HG02610 (cell line): ENCODE results near the gene RBP2.

ENCODE experiments used
- ATAC-seq: cut with Tn5 transposase; IDR thresholded peaks from one replicate; pipeline ENCODE4 v1.9.1; 2021; ENCODE audit warnings: mild to moderate bottlenecking, moderate library complexity; ENCODE audit not compliant: unreplicated experiment

RBP2 gene

DNA sequence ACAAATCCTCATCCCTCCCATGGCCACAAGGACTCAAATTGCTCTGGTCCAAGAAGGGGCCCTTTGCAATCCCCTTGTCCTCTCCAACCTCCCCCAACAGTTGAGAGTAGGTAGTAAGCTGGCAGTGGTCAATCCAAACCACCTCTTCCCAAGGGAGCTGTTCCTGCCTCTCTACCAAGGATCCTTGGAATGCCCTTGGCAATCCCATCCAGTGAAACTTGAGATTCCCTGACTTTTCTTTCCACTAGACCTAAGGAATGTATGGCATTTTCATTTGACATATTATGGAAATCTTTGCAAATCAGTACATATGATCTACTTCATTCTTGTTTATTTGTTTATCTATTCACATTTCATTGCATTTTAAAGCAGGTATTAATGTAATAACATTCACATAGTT lies 4.8 kb upstream of the RBP2 start:
- ATAC-seq, result no peak

- no peak for ATAC-seq
Measured at GRCh38 chr3:139480585-139480984, 4.3 kb upstream of the RBP2 start.

GRCh38 chr3:139477710-139478640 lies 1.7 kb upstream of the RBP2 start:
- no peak for ATAC-seq

- ATAC-seq, result no peak
Measured at GRCh38 chr3:139473155-139473771, 3.1 kb downstream of the RBP2 start.

DNA sequence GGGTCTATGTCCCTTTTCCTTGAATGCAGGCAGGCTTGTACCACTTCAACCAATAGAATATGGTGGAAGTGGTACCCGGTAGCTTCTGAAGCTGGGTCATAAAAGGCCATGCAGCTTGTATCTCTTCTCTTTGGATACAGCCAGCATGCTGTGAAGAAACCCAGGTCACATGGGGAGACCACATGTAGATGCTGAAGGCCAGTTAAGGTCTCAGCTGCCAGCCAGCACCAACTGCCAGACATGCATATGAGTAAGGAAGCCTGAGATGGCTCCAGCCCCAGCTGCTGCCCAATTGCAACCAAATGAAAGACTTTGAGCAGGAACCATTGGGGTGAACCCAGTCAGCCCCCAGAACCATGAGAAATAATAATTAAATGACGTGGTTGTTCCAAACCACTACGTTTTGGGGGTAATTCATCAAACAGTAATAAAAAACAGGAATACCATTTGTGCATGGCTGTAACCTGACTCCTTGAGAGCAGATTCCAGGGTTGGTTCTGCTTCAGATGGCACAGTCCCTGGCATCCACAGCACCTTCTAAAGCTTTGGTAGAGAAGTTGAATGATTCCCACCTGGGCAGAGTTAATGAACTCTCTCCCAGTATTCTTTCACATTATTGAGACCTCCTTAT lies 3.8 kb downstream of the RBP2 start:
- ATAC-seq, result no peak

DNA sequence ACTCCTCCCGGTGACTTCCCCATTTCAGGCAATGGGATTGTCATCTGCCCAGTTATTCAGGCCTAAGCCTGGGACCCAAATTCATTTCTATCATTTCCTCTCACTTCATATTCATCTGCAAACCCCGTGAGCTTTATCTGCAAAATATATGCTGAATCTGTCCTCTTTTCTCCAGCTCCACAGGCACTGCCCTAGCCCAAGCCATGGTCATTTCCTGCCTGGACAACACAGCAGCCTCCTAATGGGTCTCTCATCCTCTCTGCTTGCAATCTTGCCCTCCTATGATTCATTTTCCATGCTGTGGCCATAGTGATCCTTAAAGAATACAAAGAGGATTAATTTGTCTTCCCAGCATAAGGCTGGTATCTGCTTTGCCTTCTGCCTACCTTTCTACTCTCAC lies 6.1 kb downstream of the RBP2 start:
- no peak for ATAC-seq

DNA sequence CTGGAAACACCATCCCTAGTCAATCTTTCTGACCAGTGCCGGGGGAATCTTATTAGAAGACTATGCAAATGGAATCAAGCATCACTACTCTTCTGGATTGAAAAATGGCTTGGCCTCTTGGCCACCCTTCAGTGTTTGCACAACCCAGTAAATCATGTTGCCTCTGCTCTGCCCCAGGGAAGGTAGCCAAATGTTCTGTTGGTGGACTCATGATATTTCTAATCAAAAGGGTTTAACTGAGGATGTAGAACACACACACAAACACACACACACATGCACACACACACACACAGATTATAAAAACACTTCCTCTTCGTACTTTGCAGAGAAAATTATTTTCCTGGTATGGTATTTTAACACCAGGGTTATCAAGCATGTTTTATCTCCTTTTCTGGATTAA lies 7.9 kb downstream of the RBP2 start:
- no peak for ATAC-seq

- no peak for ATAC-seq
Measured at GRCh38 chr3:139466360-139466759, 10.0 kb downstream of the RBP2 start.

DNA sequence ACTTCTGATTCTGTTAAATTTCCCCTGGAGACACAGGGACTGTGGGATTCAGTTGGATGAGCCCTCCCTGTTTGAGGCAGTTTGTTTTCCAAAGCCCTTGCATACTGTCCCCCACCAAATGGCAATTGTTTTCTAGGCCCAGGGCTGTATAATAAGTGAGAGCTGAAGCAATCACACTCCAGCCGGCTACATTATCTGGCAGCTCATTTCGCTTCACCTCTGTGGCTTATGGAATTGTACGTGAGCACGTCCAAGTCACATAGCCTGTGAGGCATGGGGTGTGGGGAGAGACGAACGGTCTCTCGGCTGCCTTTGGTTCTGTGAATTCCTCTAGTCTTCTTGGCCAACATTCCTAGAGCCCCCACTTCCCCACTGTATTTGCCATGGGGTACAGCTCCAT lies 10.7 kb downstream of the RBP2 start:
- ATAC-seq, result no peak

GRCh38 chr3:139463466-139463865 lies 12.8 kb downstream of the RBP2 start:
- ATAC-seq, result no peak

DNA sequence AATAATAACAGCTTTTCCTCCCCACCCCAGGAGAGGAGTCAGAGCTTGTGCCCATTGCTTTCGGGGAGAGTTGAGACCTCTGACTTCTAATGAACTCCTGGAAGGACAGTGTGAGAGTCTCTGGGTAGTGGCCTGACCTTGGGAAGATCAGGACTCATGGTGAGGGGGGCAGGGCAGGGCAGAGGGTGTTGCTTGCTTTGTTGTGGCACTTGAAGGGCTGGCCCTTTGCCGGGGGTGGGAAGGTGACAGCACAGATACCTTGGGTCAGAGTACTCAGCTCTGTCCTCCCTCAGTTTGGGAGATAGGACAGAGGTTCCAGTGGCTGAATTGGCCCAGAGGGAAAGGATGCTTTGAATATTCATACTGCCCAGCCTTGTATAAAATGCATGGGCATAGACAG lies 15.8 kb downstream of the RBP2 start:
- ATAC-seq, result no peak

- no peak for ATAC-seq
Measured at GRCh38 chr3:139460076-139460475, 16.2 kb downstream of the RBP2 start.

DNA sequence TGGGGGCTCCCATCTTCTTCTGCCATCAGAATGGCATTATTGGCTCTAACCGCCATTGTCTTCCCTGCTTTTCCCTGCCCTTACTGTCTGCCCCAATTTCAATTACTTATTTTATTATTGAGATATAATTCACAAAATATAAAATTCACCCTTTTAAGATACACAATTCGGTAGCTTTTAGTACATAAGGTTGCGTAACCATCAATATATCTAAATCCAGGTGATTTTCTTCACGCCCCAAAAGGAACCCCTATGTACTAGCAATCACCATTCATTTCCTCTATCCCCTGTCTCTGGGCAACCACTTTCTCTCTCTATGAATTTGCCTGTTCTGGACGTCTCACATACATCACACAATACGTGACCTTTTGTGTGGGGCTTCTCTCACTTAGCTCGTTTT lies 18.0 kb downstream of the RBP2 start:
- no peak for ATAC-seq

DNA sequence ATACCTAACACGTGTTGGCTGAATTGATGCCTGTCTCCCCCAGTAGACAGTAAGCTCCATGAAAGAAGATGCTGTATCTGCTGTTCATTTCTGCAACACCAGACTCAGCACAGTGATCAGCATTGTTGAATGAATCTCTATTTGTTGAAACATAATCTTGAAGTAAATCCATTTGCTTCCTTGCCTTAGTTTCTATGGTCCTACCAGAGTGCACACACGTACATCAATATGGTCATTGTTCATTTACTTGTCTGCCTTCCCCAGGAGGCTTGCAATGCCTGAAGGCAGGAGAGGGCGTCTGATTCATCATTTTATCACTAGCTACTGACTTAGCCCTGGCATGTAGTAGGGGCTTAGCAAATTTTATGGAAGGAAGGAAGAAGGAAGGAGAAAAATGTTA lies 19.2 kb downstream of the RBP2 start:
- ATAC-seq, result no peak

DNA sequence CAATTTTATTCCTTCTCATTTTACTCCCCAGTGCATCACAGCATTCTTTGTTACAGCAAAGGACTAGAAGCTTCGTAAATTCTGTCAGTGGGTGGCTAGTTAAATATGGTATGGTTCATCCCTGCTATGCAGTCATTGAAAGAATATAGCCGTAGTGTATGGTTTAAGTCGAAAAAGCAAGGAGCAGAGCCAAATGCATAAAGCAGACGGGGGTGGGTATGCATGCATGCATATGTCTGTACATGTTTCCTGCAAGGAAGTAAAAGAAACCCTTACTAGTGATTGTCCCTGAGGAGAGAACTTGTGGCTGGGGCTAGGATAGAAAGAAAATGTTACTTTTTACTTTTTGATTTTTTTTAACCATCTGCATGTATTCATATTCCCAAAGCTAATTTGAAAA lies 19.9 kb downstream of the RBP2 start:
- ATAC-seq, result no peak

- no peak for ATAC-seq
Measured at GRCh38 chr3:139455855-139456254, 20.5 kb downstream of the RBP2 start.

GRCh38 chr3:139455206-139455605 lies 21.1 kb downstream of the RBP2 start:
- ATAC-seq, result no peak

- ATAC-seq, result no peak
Measured at GRCh38 chr3:139454346-139454745, 22.0 kb downstream of the RBP2 start.

DNA sequence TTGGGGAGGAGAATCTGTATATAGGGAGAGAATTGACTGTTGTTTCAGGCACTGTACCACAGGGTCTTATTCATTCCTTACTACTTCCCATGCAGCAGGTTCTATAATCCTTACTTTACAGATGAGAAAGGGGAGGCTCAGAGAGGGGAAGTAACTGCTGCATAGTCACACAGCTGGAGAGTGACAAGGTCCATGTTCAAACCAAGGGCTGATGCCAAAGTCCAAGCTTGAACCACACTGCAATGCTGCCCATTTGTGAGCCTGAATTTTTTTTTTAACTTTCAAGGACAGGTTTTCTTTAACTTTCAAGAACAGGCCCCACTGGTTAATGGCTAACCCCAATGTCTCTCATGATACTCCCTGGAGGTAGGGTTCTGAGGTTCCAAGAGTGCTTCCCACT lies 26.2 kb downstream of the RBP2 start:
- no peak for ATAC-seq

DNA sequence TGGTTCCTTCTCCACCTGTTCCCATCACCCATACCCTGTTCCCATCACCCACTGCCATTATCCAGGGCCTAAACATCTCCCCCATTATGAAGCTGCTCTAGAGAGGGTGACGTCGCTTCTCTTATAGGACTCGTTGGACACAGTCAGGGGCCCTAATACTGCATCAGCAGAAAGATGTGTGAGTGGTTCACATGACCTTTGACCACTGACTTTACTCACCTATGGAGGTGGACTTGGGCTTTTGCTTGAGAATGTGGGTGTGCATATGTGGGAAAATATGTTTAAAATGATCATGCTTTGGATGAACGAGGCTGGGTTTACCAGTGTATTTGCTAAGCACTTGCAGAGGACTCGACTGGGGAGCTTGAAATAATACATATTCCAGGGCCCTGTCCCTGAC lies 26.8 kb downstream of the RBP2 start:
- ATAC-seq, result no peak

GRCh38 chr3:139448104-139448503 lies 28.2 kb downstream of the RBP2 start:
- ATAC-seq, result no peak

DNA sequence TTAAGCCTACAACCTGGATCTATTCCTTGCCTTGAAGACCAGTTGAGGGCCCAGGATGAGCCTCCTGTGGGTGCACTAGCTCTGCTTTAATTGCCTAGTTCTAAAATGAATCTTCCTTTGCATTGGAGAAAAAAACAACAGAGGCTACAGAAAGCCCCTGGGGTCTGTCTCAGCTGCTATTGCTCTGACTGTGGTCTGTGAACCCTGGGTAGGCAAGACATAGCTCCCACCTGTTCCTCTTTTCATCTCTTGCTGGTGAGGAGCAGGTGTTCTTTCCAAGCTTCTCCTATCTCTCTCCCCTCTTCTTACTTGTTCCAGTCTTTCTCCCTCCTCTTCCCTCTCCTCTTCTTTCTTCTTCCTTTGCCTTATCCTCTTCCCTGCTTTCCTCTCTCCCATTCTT lies 28.8 kb downstream of the RBP2 start:
- ATAC-seq, result no peak
